MCF 10A (cell line): ENCODE data around the gene PRPF6. TPM values are rescaled to one million over a fixed set of nuclear protein-coding genes. Genes with fewer than 3 reads are reported as not detected.

Experiments used
- BruUV-seq: library from RNA; stranded (reverse); fragments of 400-500 nt; replicated peaks from 2 replicates; lab custom pipeline; 2021; lab: Mats Ljungman, UMichigan
- CTCF ChIA-PET: fragments of 300-600 bp; sonication (Branson Sonifier 250); formaldehyde crosslinking; extraction: SDS; loops from one replicate; lab custom pipeline; 2021; ENCODE audit warnings: antibody characterized with exemption, inconsistent platforms; lab: Yijun Ruan, JAX
- POLR2A ChIA-PET: fragments of 300-600, 350-650 bp; sonication (Branson Sonifier 250); formaldehyde crosslinking; extraction: SDS; loops from one replicate; lab custom pipeline; 2020; ENCODE audit warnings: antibody characterized with exemption, inconsistent platforms; lab: Yijun Ruan, JAX
- DNase-seq: peaks from one replicate; pipeline ENCODE4 v3.0.0-alpha.2; 2018; ENCODE audit not compliant: unreplicated experiment
- H3K27ac Mint-ChIP-seq: one replicate; pipeline ENCODE4 v1.8.0; 2022; ENCODE audit warnings: mild to moderate bottlenecking, low read depth, mixed read lengths; ENCODE audit not compliant: unreplicated experiment
- H3K27me3 Mint-ChIP-seq: one replicate; pipeline ENCODE4 v1.8.0; 2022; ENCODE audit warnings: mixed read lengths; ENCODE audit not compliant: insufficient read depth, unreplicated experiment
- H3K36me3 Mint-ChIP-seq: one replicate; pipeline ENCODE4 v1.8.0; 2022; ENCODE audit warnings: mild to moderate bottlenecking, moderate library complexity, mixed read lengths; ENCODE audit not compliant: insufficient read depth, unreplicated experiment
- H3K4me1 Mint-ChIP-seq: one replicate; pipeline ENCODE4 v1.8.0; 2022; ENCODE audit warnings: mixed read lengths; ENCODE audit not compliant: insufficient read depth, unreplicated experiment
- H3K4me3 Mint-ChIP-seq: one replicate; pipeline ENCODE4 v1.8.0; 2022; ENCODE audit warnings: mild to moderate bottlenecking, moderate library complexity, mixed read lengths; ENCODE audit not compliant: unreplicated experiment
- H3K9me3 Mint-ChIP-seq: one replicate; pipeline ENCODE4 v1.8.0; 2022; ENCODE audit warnings: mixed read lengths; ENCODE audit not compliant: unreplicated experiment
- CTCF ChIP-seq: fragments of 200-600 bp; IDR thresholded peaks from one replicate; pipeline ENCODE4 v1.8.0; 2022; ENCODE audit warnings: antibody characterized with exemption, mild to moderate bottlenecking; ENCODE audit not compliant: unreplicated experiment
- intact Hi-C: fragments of 100-400 bp; cut with micrococcal nuclease; formaldehyde crosslinking; loops from 2 replicates; pipeline ENCODE4 v1.14.1; 2022
- total RNA-seq: library from RNA; stranded (reverse); gene quantifications from 2 replicates; pipeline ENCODE4 v1.2.3, GENCODE V29; 2022

Gene PRPF6
- total RNA-seq, 1 experiment from 2014 or later = 70.9 TPM

- Mint-ChIP-seq H3K9me3 (no peaks in the 10 kb centered on the region), H3K4me3 (peak overlapping the region; percentile 74), H3K27ac (no peak overlapping the region), H3K4me1 (peaks cover 21% of the 10 kb centered on the region), H3K27me3 (no peaks in the 10 kb centered on the region), H3K36me3 (peaks cover 13% of the 10 kb centered on the region)
- no TSS peak for BruUV-seq
- no peak for DNase-seq
- intact Hi-C loops = loop anchor here (5.0 kb wide), 2 partner anchors 249 to 419 kb away; partner anchors contain the start of genes ARFRP1, PTK6 and ZGPAT
- TF ChIP-seq CTCF = no peak
- ChIA-PET POLR2A (interaction anchor here (0.6 to 3.7 kb wide), 32 partner anchors 12 to 436 kb away, joined by 3 to 74 read pairs (median 6); partner anchors contain the start of genes ARFRP1, PPDPF, PRPF6 and PTK6), CTCF (interaction anchor here (0.6 to 2.5 kb wide), 9 partner anchors 14 to 665 kb away, joined by 3 to 12 read pairs (median 4); no protein-coding TSS in a partner anchor)
Measured at GRCh38 chr20:63956664-63957003, 24.3 kb upstream of the PRPF6 start.

GRCh38 chr20:63957004-63957689, 23.8 kb upstream of the PRPF6 start:
- peaks cover 21% of the 10 kb centered on the region for H3K4me1 Mint-ChIP-seq
- no peaks in the 10 kb centered on the region for H3K27me3 Mint-ChIP-seq
- POLR2A ChIA-PET = interaction anchor here (0.6 to 3.7 kb wide), 21 partner anchors 11 to 436 kb away, joined by 3 to 74 read pairs (median 6); partner anchors contain the start of genes ARFRP1, PRPF6, PTK6 and SAMD10
- no peaks in the 10 kb centered on the region for H3K9me3 Mint-ChIP-seq
- H3K4me3 Mint-ChIP-seq = peak overlapping the region; percentile 74
- peaks cover 13% of the 10 kb centered on the region for H3K36me3 Mint-ChIP-seq
- no peak overlapping the region for H3K27ac Mint-ChIP-seq
- CTCF ChIA-PET = interaction anchor here (0.6 to 1.5 kb wide), 6 partner anchors 13 to 419 kb away, joined by 3 to 7 read pairs (median 4); no protein-coding TSS in a partner anchor
- intact Hi-C loops = loop anchor here (5.0 kb wide), 2 partner anchors 250 to 420 kb away; partner anchors contain the start of genes ARFRP1, PTK6 and ZGPAT
- peak; percentile 11 for TF ChIP-seq CTCF
- BruUV-seq = TSS peak; percentile 14
- DNase-seq = peak; percentile 77

GRCh38 chr20:63957690-63958441, 23.1 kb upstream of the PRPF6 start:
- ChIA-PET POLR2A (interaction anchor here (0.6 to 3.7 kb wide), 15 partner anchors 11 to 437 kb away, joined by 3 to 74 read pairs (median 13); partner anchors contain the start of genes ARFRP1, PRPF6, PTK6 and SAMD10), CTCF (interaction anchor here (0.6 to 1.5 kb wide), 3 partner anchors 12 to 420 kb away, joined by 3 to 7 read pairs (median 4); no protein-coding TSS in a partner anchor)
- Mint-ChIP-seq H3K4me3 (peak overlapping the region; percentile 74), H3K27ac (no peak overlapping the region), H3K36me3 (peaks cover 13% of the 10 kb centered on the region), H3K4me1 (peaks cover 21% of the 10 kb centered on the region), H3K27me3 (no peaks in the 10 kb centered on the region), H3K9me3 (no peaks in the 10 kb centered on the region)
- TF ChIP-seq CTCF = no peak
- intact Hi-C loops = loop anchor here (5.0 kb wide), 2 partner anchors 251 to 421 kb away; partner anchors contain the start of genes ARFRP1, PTK6 and ZGPAT
- DNase-seq = peak; percentile 65
- no TSS peak for BruUV-seq
